Measurements from ENCODE around the gene LSM14B. TPM values are rescaled to one million over a fixed set of nuclear protein-coding genes. Genes with fewer than 3 reads are reported as not detected.

LSM14B gene
- total RNA-seq, 2 experiments from 2014 or later: 34.5 to 35.7 TPM

DNA sequence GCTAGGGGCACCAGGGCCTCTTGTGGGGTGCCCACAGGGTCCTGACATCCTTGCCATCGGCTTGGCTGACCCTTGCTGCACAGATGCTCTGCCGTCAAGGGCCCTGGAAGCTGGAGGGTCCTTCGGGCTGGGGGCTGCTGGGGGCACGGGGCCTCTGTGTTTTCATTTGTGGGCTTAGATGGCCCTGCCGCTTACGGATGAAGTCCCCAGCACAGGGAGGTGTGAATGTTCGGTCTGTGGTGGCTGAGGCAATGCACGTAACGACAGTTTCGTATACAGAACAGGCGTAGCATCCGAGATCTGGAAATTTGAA, 35.8 kb downstream of the LSM14B start:
- Mint-ChIP-seq H3K36me3 (ENCODE audit: low read depth) (peaks cover 29% of the 10 kb centered on the region), H3K27ac (no peak overlapping the region), H3K9me3 (no peaks in the 10 kb centered on the region), H3K27me3 (no peaks in the 10 kb centered on the region), H3K4me3 (no peak overlapping the region), H3K4me1 (ENCODE audit: low read depth) (peaks cover 10% of the 10 kb centered on the region)
- Histone ChIP-seq H3K27ac (ENCODE audit: low read depth in 1 of 2, low read length in 2 of 2) (no peak overlapping the region), H3K36me3 (ENCODE audit: insufficient read depth, low read length) (peaks cover 42% of the 10 kb centered on the region), H3K4me3 (ENCODE audit: low read length) (no peak overlapping the region), H3K4me1 (ENCODE audit: insufficient read depth, low read length) (peaks cover 23% of the 10 kb centered on the region), H3K27me3 (ENCODE audit: control insufficient read depth in 1 of 2, insufficient read depth in 2 of 2, low read length in 2 of 2) (no peaks in the 10 kb centered on the region), H3K9me3 (ENCODE audit: control insufficient read depth in 1 of 2, insufficient read depth in 1 of 2, low read length in 2 of 2) (peaks cover 0 to 7% of the 10 kb centered on the region in 2 experiments)
- intact Hi-C loops (cut with DNase I, micrococcal nuclease): loop anchor here in 1 of 2 experiments (5.0 kb wide), 1 partner anchor 131 kb away; no protein-coding TSS in a partner anchor
- TF ChIP-seq, protein P1, sequence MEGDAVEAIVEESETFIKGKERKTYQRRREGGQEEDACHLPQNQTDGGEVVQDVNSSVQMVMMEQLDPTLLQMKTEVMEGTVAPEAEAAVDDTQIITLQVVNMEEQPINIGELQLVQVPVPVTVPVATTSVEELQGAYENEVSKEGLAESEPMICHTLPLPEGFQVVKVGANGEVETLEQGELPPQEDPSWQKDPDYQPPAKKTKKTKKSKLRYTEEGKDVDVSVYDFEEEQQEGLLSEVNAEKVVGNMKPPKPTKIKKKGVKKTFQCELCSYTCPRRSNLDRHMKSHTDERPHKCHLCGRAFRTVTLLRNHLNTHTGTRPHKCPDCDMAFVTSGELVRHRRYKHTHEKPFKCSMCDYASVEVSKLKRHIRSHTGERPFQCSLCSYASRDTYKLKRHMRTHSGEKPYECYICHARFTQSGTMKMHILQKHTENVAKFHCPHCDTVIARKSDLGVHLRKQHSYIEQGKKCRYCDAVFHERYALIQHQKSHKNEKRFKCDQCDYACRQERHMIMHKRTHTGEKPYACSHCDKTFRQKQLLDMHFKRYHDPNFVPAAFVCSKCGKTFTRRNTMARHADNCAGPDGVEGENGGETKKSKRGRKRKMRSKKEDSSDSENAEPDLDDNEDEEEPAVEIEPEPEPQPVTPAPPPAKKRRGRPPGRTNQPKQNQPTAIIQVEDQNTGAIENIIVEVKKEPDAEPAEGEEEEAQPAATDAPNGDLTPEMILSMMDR (IDR thresholded peaks at IDR 0.05): no peak
- CTCF ChIA-PET: no interaction called here
- POLR2A ChIA-PET: no interaction called here
- ATAC-seq (ENCODE audit: poor library complexity) (no peak), DNase-seq (no peak)

DNA sequence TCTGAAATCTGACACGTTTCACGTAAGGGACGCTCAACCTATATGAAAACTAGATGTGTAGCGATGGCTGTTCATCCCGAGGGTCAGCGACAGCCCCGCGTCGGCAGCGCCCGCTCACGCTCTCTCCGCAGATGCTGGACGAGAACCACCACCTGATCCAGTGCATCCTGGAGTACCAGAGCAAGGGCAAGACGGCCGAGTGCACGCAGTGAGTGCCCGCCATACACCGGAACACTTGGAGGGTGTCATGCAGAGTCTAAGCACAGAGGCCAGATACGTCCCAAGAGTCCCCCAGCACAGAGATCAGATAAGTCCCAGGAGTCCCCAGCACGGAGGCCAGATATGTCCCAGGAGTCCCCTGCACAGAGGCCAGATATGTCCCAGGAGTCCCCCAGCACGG, 36.3 kb downstream of the LSM14B start:
- Histone ChIP-seq H3K27ac (ENCODE audit: low read depth in 1 of 2, low read length in 2 of 2) (no peak overlapping the region), H3K4me3 (ENCODE audit: low read length) (no peak overlapping the region), H3K4me1 (ENCODE audit: insufficient read depth, low read length) (peaks cover 23% of the 10 kb centered on the region), H3K36me3 (ENCODE audit: insufficient read depth, low read length) (peaks cover 46% of the 10 kb centered on the region), H3K27me3 (ENCODE audit: control insufficient read depth in 1 of 2, insufficient read depth in 2 of 2, low read length in 2 of 2) (no peaks in the 10 kb centered on the region), H3K9me3 (ENCODE audit: control insufficient read depth in 1 of 2, insufficient read depth in 1 of 2, low read length in 2 of 2) (peaks cover 0 to 2% of the 10 kb centered on the region in 2 experiments)
- Mint-ChIP-seq H3K27me3 (no peaks in the 10 kb centered on the region), H3K4me3 (no peak overlapping the region), H3K36me3 (ENCODE audit: low read depth) (peaks cover 26% of the 10 kb centered on the region), H3K9me3 (no peaks in the 10 kb centered on the region), H3K4me1 (ENCODE audit: low read depth) (peaks cover 10% of the 10 kb centered on the region), H3K27ac (no peak overlapping the region)
- ChIA-PET CTCF (no interaction called here), POLR2A (no interaction called here)
- TF ChIP-seq, protein P1 (IDR thresholded peaks at IDR 0.05): no peak
- no peak for DNase-seq
- ATAC-seq (ENCODE audit: poor library complexity): no peak
- intact Hi-C loops (cut with DNase I, micrococcal nuclease): loop anchor here in 1 of 2 experiments (5.0 kb wide), 1 partner anchor 131 kb away; no protein-coding TSS in a partner anchor

DNA sequence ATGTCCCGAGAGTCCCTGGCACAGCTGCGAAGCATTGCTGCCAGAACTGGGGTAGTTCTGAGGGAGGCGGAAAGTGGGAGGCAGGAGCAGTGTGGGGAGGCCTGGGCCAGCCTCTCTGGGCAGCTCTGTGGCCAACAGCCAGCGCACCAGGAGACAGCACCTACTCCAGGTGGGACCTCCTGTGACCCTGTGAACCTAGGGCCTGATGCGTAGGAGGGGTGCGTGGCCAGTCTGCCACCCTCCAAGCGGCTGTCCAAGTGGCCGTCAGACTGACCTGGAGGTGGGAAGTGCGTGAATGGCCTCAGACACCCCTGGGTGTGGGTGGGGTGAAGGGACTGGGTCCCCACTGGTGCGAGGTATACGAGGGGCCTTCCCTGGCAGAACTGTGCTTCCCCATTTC, 36.8 kb downstream of the LSM14B start:
- intact Hi-C loops (cut with DNase I, micrococcal nuclease): loop anchor here in 1 of 2 experiments (5.0 kb wide), 1 partner anchor 132 kb away; no protein-coding TSS in a partner anchor
- Histone ChIP-seq H3K27ac (ENCODE audit: low read depth in 1 of 2, low read length in 2 of 2) (no peak overlapping the region), H3K4me1 (ENCODE audit: insufficient read depth, low read length) (peaks cover 23% of the 10 kb centered on the region), H3K9me3 (ENCODE audit: control insufficient read depth in 1 of 2, insufficient read depth in 1 of 2, low read length in 2 of 2) (no peaks in the 10 kb centered on the region), H3K4me3 (ENCODE audit: low read length) (no peak overlapping the region), H3K27me3 (ENCODE audit: control insufficient read depth in 1 of 2, insufficient read depth in 2 of 2, low read length in 2 of 2) (no peaks in the 10 kb centered on the region), H3K36me3 (ENCODE audit: insufficient read depth, low read length) (peaks cover 47% of the 10 kb centered on the region)
- ChIA-PET CTCF (no interaction called here), POLR2A (no interaction called here)
- Mint-ChIP-seq H3K4me1 (ENCODE audit: low read depth) (peaks cover 7% of the 10 kb centered on the region), H3K4me3 (no peak overlapping the region), H3K27me3 (no peaks in the 10 kb centered on the region), H3K9me3 (no peaks in the 10 kb centered on the region), H3K27ac (no peak overlapping the region), H3K36me3 (ENCODE audit: low read depth) (peaks cover 26% of the 10 kb centered on the region)
- no peak for DNase-seq
- no peak for ATAC-seq (ENCODE audit: poor library complexity)
- TF ChIP-seq, protein P1 (IDR thresholded peaks at IDR 0.05): no peak
